HG03139 (cell line): ENCODE measurements around the gene ANO10.

Experiments
- ATAC-seq: cut with Tn5 transposase; IDR thresholded peaks from one replicate; pipeline ENCODE4 v1.9.1; 2021; ENCODE audit not compliant: unreplicated experiment

Gene ANO10

GRCh38 chr3:43326891-43327581 is 294.8 kb downstream of the ANO10 start:
- ATAC-seq = no peak

GRCh38 chr3:43323541-43323940 is 298.3 kb downstream of the ANO10 start:
- ATAC-seq = no peak

GRCh38 chr3:43320288-43320687 is 301.5 kb downstream of the ANO10 start:
- ATAC-seq = no peak

- no peak for ATAC-seq
Observed at GRCh38 chr3:43319794-43320193, 302.0 kb downstream of the ANO10 start.

- ATAC-seq = no peak
Observed at GRCh38 chr3:43319376-43319775, 302.4 kb downstream of the ANO10 start.

GRCh38 chr3:43317461-43318316 is 304.1 kb downstream of the ANO10 start:
- ATAC-seq = no peak

GRCh38 chr3:43316783-43317460 is 304.9 kb downstream of the ANO10 start:
- ATAC-seq = no peak
